KOPT-K1 (cell line): ENCODE results near the gene SMC4.
"Not testable (repeated sequence)": the region's sequence is repeated elsewhere in the genome, so short reads cannot be mapped to it uniquely, and the experiment has no call there.

Experiments used
- H3K27ac ChIP-seq: fragments of 200-600 bp; sonication (generic); 2 replicates; pipeline ENCODE4 v1.5.1; 2016; ENCODE audit warnings: antibody characterized with exemption, mild to moderate bottlenecking, low read depth, low read length; ENCODE audit not compliant: poor library complexity, severe bottlenecking
- H3K36me3 ChIP-seq: fragments of 200-600 bp; sonication (generic); 2 replicates; pipeline ENCODE4 v1.5.1; 2017; ENCODE audit warnings: antibody characterized with exemption, mild to moderate bottlenecking, low read length, moderate library complexity; ENCODE audit not compliant: insufficient read depth
- H3K9me3 ChIP-seq: fragments of 200-600 bp; sonication (generic); 2 replicates; pipeline ENCODE4 v1.5.1; 2017; ENCODE audit warnings: antibody characterized with exemption, low read length, mild to moderate bottlenecking; ENCODE audit not compliant: insufficient read depth, poor library complexity, severe bottlenecking

SMC4 gene

GRCh38 chr3:160399125-160400029 is at the start of gene SMC4, which contains the start of gene IFT80:
Gene SMC4, plus strand, starts transcription at chr3:160399650. Its CDS starts 1,177 bp downstream, at chr3:160400827.
Gene IFT80, minus strand, starts transcription at chr3:160399225. Its CDS starts 14,625 bp downstream, at chr3:160384600.
- Histone ChIP-seq H3K27ac (peak within 1 kb of the TSS; percentile 99), H3K36me3 (peaks cover 44% of the 10 kb centered on the region), H3K9me3 (no peaks in the 10 kb centered on the region)

DNA sequence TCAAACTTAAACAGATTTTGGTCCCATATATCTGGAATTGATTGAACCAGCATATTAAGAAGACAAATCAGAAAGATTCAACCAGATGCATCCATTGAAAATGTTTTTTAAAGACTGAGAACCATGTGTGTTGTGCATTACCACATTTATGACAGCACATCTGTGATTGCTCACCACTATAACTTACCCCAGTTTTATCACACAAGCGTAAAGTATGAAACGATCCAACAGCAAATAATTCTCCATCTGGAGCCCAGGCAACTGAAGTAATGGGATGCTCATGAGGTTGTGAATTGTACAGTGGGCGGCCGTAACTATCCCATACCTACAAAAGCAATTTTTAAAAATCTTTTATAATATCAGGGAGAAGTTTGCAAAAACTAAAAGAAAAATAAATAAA is 43.6 kb upstream of the SMC4 start:
- no peaks in the 10 kb centered on the region for H3K9me3 ChIP-seq
- H3K36me3 ChIP-seq = peaks cover 23% of the 10 kb centered on the region
- H3K27ac ChIP-seq = no peak overlapping the region

DNA sequence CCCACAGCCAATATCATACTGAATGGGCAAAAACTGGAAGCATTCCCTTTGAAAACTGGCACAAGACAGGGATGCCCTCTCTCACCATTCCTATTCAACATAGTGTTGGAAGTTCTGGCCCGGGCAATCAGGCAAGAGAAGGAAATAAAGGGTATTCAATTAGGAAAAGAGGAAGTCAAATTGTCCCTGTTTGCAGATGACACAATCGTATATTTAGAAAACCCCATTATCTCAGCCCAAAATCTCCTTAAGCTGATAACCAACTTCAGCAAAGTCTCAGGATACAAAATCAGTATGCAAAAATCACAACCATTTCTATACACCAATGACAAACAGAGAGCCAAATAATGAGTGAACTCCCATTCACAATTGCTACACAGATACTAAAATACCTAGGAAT is 36.6 kb upstream of the SMC4 start:
- not testable (repeated sequence) for H3K9me3 ChIP-seq, H3K36me3 ChIP-seq, H3K27ac ChIP-seq

DNA sequence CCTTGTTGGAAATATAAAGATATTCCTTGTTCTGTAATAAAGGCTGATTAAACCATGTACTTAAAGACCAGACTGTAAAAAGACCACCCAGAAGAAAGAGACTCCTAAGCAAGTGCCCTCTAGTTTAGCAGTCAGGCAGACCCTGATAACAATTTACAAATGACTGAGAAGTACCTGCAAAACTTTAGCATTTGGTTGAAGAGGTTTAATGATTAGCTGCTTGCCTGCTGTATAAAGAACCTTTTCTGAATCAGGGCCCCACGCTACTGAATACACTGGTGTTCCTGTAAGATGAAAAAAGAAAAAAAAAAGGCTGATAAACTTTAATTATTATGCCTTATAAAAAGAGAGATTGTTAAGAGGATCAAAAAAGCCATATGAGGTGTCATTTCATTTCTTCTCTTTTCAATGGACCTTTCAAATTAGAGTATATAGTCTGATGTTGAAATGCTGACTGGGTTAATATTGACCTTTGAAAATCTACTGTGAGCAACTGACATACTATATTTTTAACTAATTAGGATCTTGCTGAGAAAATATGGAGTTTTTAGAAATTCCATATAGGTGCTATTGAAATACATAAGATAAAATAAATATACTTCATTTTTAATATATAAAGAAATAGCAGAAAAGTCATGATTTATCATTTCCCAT is 33.5 kb upstream of the SMC4 start:
- H3K9me3 ChIP-seq = no peaks in the 10 kb centered on the region
- H3K36me3 ChIP-seq = peaks cover 9% of the 10 kb centered on the region
- no peak overlapping the region for H3K27ac ChIP-seq

- Histone ChIP-seq H3K36me3 (peaks cover 13% of the 10 kb centered on the region), H3K9me3 (no peaks in the 10 kb centered on the region), H3K27ac (no peak overlapping the region)
Measured at GRCh38 chr3:160368804-160369203, 30.6 kb upstream of the SMC4 start.

GRCh38 chr3:160369784-160370183 is 29.7 kb upstream of the SMC4 start:
- no peaks in the 10 kb centered on the region for H3K9me3 ChIP-seq
- H3K27ac ChIP-seq = no peak overlapping the region
- peaks cover 19% of the 10 kb centered on the region for H3K36me3 ChIP-seq

DNA sequence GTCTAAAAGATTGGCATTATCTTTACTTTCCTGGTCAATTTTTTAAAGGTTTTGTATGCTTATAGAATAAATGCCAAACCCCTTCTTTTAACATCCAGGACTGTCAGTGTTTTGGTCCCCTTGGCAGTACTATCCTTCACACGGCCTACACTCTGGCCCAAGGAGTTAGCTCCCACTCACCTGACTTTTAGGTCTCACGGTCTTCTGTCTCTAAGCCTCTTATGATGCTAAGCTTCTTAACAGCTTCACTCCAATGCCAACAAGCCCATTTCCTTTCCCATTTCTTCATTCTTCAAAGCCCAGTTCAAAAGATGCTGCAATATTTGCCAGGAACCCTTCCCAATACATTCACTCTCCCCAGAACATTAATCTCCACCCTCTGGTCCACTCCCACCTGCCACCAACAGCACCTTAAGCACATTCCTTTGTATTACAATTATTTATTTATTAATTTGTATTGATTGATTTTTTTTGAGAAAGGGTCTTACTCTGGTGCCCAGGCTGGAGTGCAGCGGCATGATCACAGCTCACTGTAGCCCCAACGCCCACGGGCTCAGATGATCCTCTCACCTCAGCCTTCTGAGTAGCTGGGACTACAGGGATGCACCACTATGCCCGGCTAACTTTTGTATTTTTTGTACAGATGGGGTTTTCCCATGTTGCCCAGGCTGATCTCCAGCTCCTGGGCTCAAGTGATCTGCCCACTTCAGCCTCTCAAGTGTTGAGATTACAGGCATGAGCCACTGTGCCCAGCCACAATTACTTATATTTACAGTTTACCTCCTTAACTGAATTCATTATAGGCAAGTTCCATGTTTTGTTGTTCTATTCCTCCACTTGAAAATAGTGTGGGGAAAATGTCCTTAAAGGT is 28.2 kb upstream of the SMC4 start:
- Histone ChIP-seq H3K9me3 (no peaks in the 10 kb centered on the region), H3K27ac (no peak overlapping the region)

GRCh38 chr3:160372780-160373179 is 26.7 kb upstream of the SMC4 start:
- Histone ChIP-seq H3K27ac (no peak overlapping the region), H3K9me3 (no peaks in the 10 kb centered on the region)

More for the DNA sequence above, 28.2 kb upstream of the SMC4 start:
- peaks cover 26% of the 10 kb centered on the region for H3K36me3 ChIP-seq

DNA sequence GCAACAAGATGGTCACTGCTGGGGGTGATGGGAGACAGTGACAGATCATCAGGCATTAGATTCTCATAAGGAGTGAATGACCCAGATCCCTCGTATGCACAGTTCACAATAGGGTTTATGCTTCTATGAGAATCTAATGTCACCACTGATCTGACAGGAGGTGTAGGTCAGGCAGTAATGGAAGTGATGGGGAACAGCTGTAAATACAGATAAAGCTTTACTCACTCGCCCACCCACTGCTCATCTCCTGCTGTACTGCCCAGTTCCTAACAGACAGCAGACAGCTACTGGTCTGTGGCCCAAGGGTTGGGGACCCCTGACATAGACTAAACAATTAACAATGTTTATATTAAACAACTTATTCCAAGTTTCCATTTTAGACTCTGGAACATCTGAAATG is 25.8 kb upstream of the SMC4 start:
- H3K27ac ChIP-seq = no peak overlapping the region
- no peaks in the 10 kb centered on the region for H3K9me3 ChIP-seq
- H3K36me3 ChIP-seq = peaks cover 29% of the 10 kb centered on the region

More at GRCh38 chr3:160372780-160373179, 26.7 kb upstream of the SMC4 start:
- H3K36me3 ChIP-seq = peaks cover 29% of the 10 kb centered on the region

DNA sequence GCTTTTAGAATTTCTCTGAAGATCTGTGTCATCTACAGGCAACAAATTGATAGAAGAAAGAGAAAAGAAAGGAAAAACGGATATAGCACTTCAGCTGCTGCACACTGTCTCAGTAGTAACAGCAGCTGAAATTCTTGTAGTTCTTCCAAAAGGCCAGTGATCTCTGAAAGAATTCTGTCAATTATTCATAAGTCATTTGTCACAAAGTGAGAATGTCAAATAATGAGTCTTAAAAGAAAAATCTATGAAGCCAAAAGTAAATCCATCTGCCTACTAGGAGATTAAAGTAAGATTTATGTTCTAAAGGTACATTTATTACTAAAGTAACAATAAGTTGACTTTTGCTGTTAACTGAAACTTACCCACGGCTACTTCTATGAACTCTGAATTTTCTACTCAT is 25.0 kb upstream of the SMC4 start:
- Histone ChIP-seq H3K36me3 (peaks cover 29% of the 10 kb centered on the region), H3K27ac (no peak overlapping the region), H3K9me3 (no peaks in the 10 kb centered on the region)

GRCh38 chr3:160374925-160375324 is 24.5 kb upstream of the SMC4 start:
- H3K27ac ChIP-seq = no peak overlapping the region
- peaks cover 29% of the 10 kb centered on the region for H3K36me3 ChIP-seq
- no peaks in the 10 kb centered on the region for H3K9me3 ChIP-seq

GRCh38 chr3:160376681-160377080 is 22.8 kb upstream of the SMC4 start:
- Histone ChIP-seq H3K9me3 (no peaks in the 10 kb centered on the region), H3K36me3 (peaks cover 29% of the 10 kb centered on the region), H3K27ac (no peak overlapping the region)

DNA sequence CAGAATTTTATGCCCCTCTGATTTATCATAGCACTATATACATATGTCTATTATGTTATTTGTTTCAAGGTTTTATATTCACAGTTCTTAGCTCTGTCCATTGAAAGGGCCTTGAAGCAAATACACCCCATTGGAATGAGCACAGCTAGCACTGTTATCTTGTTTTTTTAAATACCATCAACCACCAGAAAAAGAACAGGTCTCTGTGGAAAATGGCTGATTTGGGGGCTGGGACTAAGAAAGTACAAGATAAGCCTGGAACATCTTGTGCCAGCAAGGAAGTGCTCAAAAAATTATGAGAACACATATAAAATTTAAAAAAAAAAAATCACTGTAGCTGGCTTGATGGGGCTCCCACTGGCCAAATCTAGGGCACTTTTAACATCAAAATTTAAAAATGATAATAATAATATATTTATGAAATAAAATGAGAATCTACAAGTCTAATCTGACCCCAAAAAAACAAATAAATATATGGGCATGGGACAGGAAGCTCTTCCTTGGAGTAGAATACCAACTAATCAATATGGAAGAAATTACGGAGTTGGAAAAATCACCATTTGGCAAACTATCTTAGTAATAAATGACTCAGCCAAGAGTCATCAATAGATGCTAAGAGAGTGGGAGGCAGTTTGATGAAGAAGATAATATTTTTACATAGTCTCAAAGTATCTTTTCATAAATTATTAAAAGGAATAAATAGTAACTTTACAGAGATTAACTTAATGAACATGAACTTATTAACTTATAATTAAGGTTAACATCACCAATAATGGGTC is 20.9 kb upstream of the SMC4 start:
- Histone ChIP-seq H3K9me3 (no peaks in the 10 kb centered on the region), H3K27ac (no peak overlapping the region), H3K36me3 (peaks cover 28% of the 10 kb centered on the region)

GRCh38 chr3:160379628-160380214 is 19.7 kb upstream of the SMC4 start:
- Histone ChIP-seq H3K27ac (no peak overlapping the region), H3K36me3 (peaks cover 19% of the 10 kb centered on the region), H3K9me3 (no peaks in the 10 kb centered on the region)
